Astrocyte (in vitro differentiated cells and primary cell): ENCODE data around the gene KRTAP5-6. TPM values are rescaled to one million over a fixed set of nuclear protein-coding genes. Genes with fewer than 3 reads are reported as not detected.

Experiments
- DNase-seq: peaks from one replicate; pipeline ENCODE4 v3.0.0-alpha.2; 2010; ENCODE audit warnings: low read depth
- FAIRE-seq: peaks from 2 replicates; lab custom pipeline; 2011; peaks lifted over from hg19 to GRCh38; lab: Jason Lieb, UNC
- H2AFZ ChIP-seq: 2 replicates; pipeline ENCODE4 v1.6.0; 2012; ENCODE audit warnings: low read depth, low read length, inconsistent platforms
- H3K27ac ChIP-seq: 2 replicates; pipeline ENCODE4 v1.5.1; 2011; ENCODE audit warnings: low read depth, low read length, inconsistent platforms
- H3K27me3 ChIP-seq: 2 replicates; pipeline ENCODE4 v1.6.0; 2011; ENCODE audit warnings: low read length, inconsistent platforms; ENCODE audit not compliant: insufficient read depth
- H3K36me3 ChIP-seq: 2 replicates; pipeline ENCODE4 v1.5.1; 2011; ENCODE audit warnings: low read length, inconsistent platforms; ENCODE audit not compliant: insufficient read depth
- H3K4me1 ChIP-seq: 2 replicates; pipeline ENCODE4 v1.5.1; 2011; ENCODE audit warnings: low read length, inconsistent platforms; ENCODE audit not compliant: insufficient read depth
- H3K4me2 ChIP-seq: 2 replicates; pipeline ENCODE4 v1.6.0; 2012; ENCODE audit warnings: low read length, inconsistent platforms
- H3K4me3 ChIP-seq: 2 replicates; pipeline ENCODE4 v1.5.1; 2011; ENCODE audit warnings: low read depth, mild to moderate bottlenecking, low read length, inconsistent platforms; ENCODE audit not compliant: insufficient read depth
- H3K79me2 ChIP-seq: 2 replicates; pipeline ENCODE4 v1.6.0; 2012; ENCODE audit warnings: mild to moderate bottlenecking, low read length, inconsistent platforms; ENCODE audit not compliant: insufficient read depth
- H3K9ac ChIP-seq: 2 replicates; pipeline ENCODE4 v1.6.0; 2012; ENCODE audit warnings: mild to moderate bottlenecking, low read length, inconsistent platforms
- H3K9me3 ChIP-seq: 2 replicates; pipeline ENCODE4 v1.5.1; 2012; ENCODE audit warnings: low read depth, mild to moderate bottlenecking, low read length, inconsistent platforms; ENCODE audit not compliant: insufficient read depth
- H4K20me1 ChIP-seq: 2 replicates; pipeline ENCODE4 v1.6.0; 2012; ENCODE audit warnings: low read length, inconsistent platforms; ENCODE audit not compliant: insufficient read depth
- H3K27ac Mint-ChIP-seq: one replicate; pipeline ENCODE4 v1.8.0; 2021; ENCODE audit warnings: mild to moderate bottlenecking, mixed read lengths; ENCODE audit not compliant: unreplicated experiment
- H3K27me3 Mint-ChIP-seq: one replicate; pipeline ENCODE4 v1.8.0; 2021; ENCODE audit warnings: low read depth, mixed read lengths; ENCODE audit not compliant: unreplicated experiment
- H3K36me3 Mint-ChIP-seq: one replicate; pipeline ENCODE4 v1.8.0; 2021; ENCODE audit warnings: low read depth, mixed read lengths; ENCODE audit not compliant: unreplicated experiment
- H3K4me1 Mint-ChIP-seq: one replicate; pipeline ENCODE4 v1.8.0; 2021; ENCODE audit warnings: low read depth, mixed read lengths; ENCODE audit not compliant: unreplicated experiment
- H3K4me3 Mint-ChIP-seq: one replicate; pipeline ENCODE4 v1.8.0; 2021; ENCODE audit warnings: mild to moderate bottlenecking, moderate library complexity, mixed read lengths; ENCODE audit not compliant: unreplicated experiment
- H3K9me3 Mint-ChIP-seq: one replicate; pipeline ENCODE4 v1.8.0; 2021; ENCODE audit warnings: mild to moderate bottlenecking, mixed read lengths; ENCODE audit not compliant: unreplicated experiment
- CTCF ChIP-seq: IDR thresholded peaks from 2 replicates; pipeline ENCODE4 v1.5.1; 2011; ENCODE audit warnings: low read depth, mild to moderate bottlenecking, inconsistent platforms, low read length, moderate library complexity; ENCODE audit not compliant: insufficient read depth
- EZH2 ChIP-seq: IDR thresholded peaks from 2 replicates; pipeline ENCODE4 v1.6.1; 2012; ENCODE audit warnings: mild to moderate bottlenecking, low read length, inconsistent platforms; ENCODE audit not compliant: insufficient read depth
- total RNA-seq: library from RNA; stranded (reverse); gene quantifications from 2 replicates; pipeline ENCODE4 v1.2.1, GENCODE V29; 2021

KRTAP5-6 gene
- total RNA-seq, 1 donor from 2014 or later: not detected

GRCh38 chr11:1665313-1665712, 31.7 kb upstream of the KRTAP5-6 start:
- Histone ChIP-seq H3K9ac (no peak overlapping the region), H3K4me1 (no peaks in the 10 kb centered on the region), H2AFZ (no peak overlapping the region), H3K4me2 (no peak overlapping the region), H3K27me3 (peaks cover 7% of the 10 kb centered on the region), H3K36me3 (no peaks in the 10 kb centered on the region), H3K9me3 (no peaks in the 10 kb centered on the region), H3K4me3 (no peak overlapping the region), H3K27ac (no peak overlapping the region), H4K20me1 (no peaks in the 10 kb centered on the region), H3K79me2 (no peaks in the 10 kb centered on the region)
- Mint-ChIP-seq H3K36me3 (no peaks in the 10 kb centered on the region), H3K4me1 (no peaks in the 10 kb centered on the region), H3K27me3 (peaks cover 49% of the 10 kb centered on the region), H3K27ac (no peak overlapping the region), H3K4me3 (no peak overlapping the region), H3K9me3 (no peaks in the 10 kb centered on the region)
- TF ChIP-seq EZH2 (no peak), CTCF (no peak)
- DNase-seq (no peak), FAIRE-seq (no peak)

DNA sequence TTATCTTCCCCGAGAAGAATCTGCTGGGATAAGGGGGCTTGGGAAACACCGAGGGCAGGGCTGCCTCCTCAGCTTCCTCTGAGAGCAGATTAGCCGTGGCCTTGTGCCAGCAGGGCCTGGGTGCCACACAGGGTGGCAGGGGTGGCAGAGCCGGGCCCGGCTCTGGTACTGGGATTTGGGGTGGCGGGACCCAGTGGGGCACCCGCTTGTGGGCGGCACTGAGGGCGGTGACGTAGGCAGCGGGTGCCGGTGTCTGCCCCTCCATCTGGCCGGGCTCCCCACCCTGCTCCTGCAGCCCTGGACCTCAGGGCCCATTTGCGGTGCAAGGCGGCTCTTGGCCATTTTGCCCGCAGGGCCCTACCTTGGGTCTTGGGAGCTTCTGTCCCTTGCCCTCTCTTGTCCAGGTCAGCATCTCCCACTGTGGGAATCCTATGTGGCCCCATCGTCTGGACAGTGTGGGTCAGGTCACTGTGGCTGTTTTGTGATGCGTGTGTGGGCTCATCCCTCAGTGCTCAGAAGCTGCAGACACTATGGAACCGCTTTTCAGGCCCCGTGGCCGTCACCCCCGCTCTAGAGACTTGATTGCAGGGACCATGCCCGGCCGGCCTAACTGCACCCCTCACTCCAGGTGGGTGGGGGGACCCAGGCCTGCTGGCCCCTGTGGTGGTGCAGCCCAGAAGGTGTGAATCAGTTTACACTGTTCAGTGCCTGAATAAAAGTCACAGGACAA, 29.7 kb upstream of the KRTAP5-6 start:
- Mint-ChIP-seq H3K36me3 (no peaks in the 10 kb centered on the region), H3K9me3 (no peaks in the 10 kb centered on the region), H3K4me3 (no peak overlapping the region), H3K27me3 (peaks cover 50% of the 10 kb centered on the region), H3K27ac (no peak overlapping the region), H3K4me1 (no peaks in the 10 kb centered on the region)
- Histone ChIP-seq H3K36me3 (no peaks in the 10 kb centered on the region), H3K4me3 (no peak overlapping the region), H2AFZ (no peak overlapping the region), H3K27me3 (peaks cover 9% of the 10 kb centered on the region), H3K27ac (no peak overlapping the region), H3K9me3 (peaks cover 3% of the 10 kb centered on the region), H3K4me1 (no peaks in the 10 kb centered on the region), H3K9ac (no peak overlapping the region), H3K4me2 (no peak overlapping the region), H4K20me1 (no peaks in the 10 kb centered on the region), H3K79me2 (no peaks in the 10 kb centered on the region)
- FAIRE-seq: no peak
- TF ChIP-seq EZH2 (no peak), CTCF (no peak)
- DNase-seq: no peak

- H3K4me2 ChIP-seq: no peak overlapping the region
- no peaks in the 10 kb centered on the region for H3K4me1 Mint-ChIP-seq
- no peak overlapping the region for H3K4me3 ChIP-seq
- no peak overlapping the region for H3K9ac ChIP-seq
- H3K9me3 ChIP-seq: peaks cover 3% of the 10 kb centered on the region
- peaks cover 50% of the 10 kb centered on the region for H3K27me3 Mint-ChIP-seq
- no peaks in the 10 kb centered on the region for H3K36me3 ChIP-seq
- H3K27ac ChIP-seq: no peak overlapping the region
- H3K79me2 ChIP-seq: no peaks in the 10 kb centered on the region
- H2AFZ ChIP-seq: no peak overlapping the region
- no peaks in the 10 kb centered on the region for H3K36me3 Mint-ChIP-seq
- no peaks in the 10 kb centered on the region for H3K4me1 ChIP-seq
- TF ChIP-seq EZH2 (no peak), CTCF (no peak)
- H4K20me1 ChIP-seq: no peaks in the 10 kb centered on the region
- FAIRE-seq (no peak), DNase-seq (no peak)
- no peak overlapping the region for H3K4me3 Mint-ChIP-seq
- peaks cover 14% of the 10 kb centered on the region for H3K27me3 ChIP-seq
- H3K9me3 Mint-ChIP-seq: no peaks in the 10 kb centered on the region
- H3K27ac Mint-ChIP-seq: no peak overlapping the region
Measured at GRCh38 chr11:1667906-1668305, 29.1 kb upstream of the KRTAP5-6 start.
